Measurements from ENCODE around the gene LONP2. TPM values are rescaled to one million over a fixed set of nuclear protein-coding genes. Genes with fewer than 3 reads are reported as not detected.
"Not testable (repeated sequence)": the region's sequence is repeated elsewhere in the genome, so short reads cannot be mapped to it uniquely, and the experiment has no call there.

The LONP2 gene
- polyA plus RNA-seq, 1 experiment: 34.1 TPM

GRCh38 chr16:48295488-48296281 lies 51.6 kb downstream of the LONP2 start:
- Histone ChIP-seq H3K36me3 (ENCODE audit: control insufficient read depth, insufficient read depth, low read length) (peaks cover under 1% of the 10 kb centered on the region; the same call in 1 of the 2 replicates), H3K4me3 (ENCODE audit: low read depth, low read length) (no peak overlapping the region), H3K27me3 (ENCODE audit: control insufficient read depth, insufficient read depth, low read length) (no peaks in the 10 kb centered on the region)
- no peak for TF ChIP-seq CTCF (IDR thresholded peaks at IDR 0.05; ENCODE audit: insufficient read depth, low read depth, low read length)
- POLR2A ChIA-PET: no interaction called here
- no peak for DNase-seq (ENCODE audit: low read depth)
- CTCF ChIA-PET: interaction anchor here (0.5 kb wide), 1 partner anchor 264 kb away, joined by 3 read pairs; no protein-coding TSS in a partner anchor

GRCh38 chr16:48299471-48299870 lies 55.4 kb downstream of the LONP2 start:
- peaks cover 5% of the 10 kb centered on the region for H3K36me3 ChIP-seq (ENCODE audit: control insufficient read depth, insufficient read depth, low read length)
- TF ChIP-seq CTCF (IDR thresholded peaks at IDR 0.05; ENCODE audit: insufficient read depth, low read depth, low read length): no peak
- no peak for DNase-seq (ENCODE audit: low read depth)
- POLR2A ChIA-PET: no interaction called here
- CTCF ChIA-PET: interaction anchor here (0.9 to 1.5 kb wide), 2 partner anchors 10 to 324 kb away, joined by 3 to 6 read pairs; no protein-coding TSS in a partner anchor
- H3K4me3 ChIP-seq (ENCODE audit: low read depth, low read length): no peak overlapping the region
- no peaks in the 10 kb centered on the region for H3K27me3 ChIP-seq (ENCODE audit: control insufficient read depth, insufficient read depth, low read length)

GRCh38 chr16:48300391-48300856 lies 56.3 kb downstream of the LONP2 start:
- no peak for TF ChIP-seq CTCF (IDR thresholded peaks at IDR 0.05; ENCODE audit: insufficient read depth, low read depth, low read length)
- peaks cover 8% of the 10 kb centered on the region for H3K36me3 ChIP-seq (ENCODE audit: control insufficient read depth, insufficient read depth, low read length)
- no peaks in the 10 kb centered on the region for H3K27me3 ChIP-seq (ENCODE audit: control insufficient read depth, insufficient read depth, low read length)
- ChIA-PET POLR2A (interaction anchor here (0.5 to 0.6 kb wide), 2 partner anchors 270 to 1324 kb away, joined by 3 read pairs; no protein-coding TSS in a partner anchor), CTCF (interaction anchor here (0.9 to 1.5 kb wide), 3 partner anchors 11 to 330 kb away, joined by 3 to 6 read pairs (median 3); no protein-coding TSS in a partner anchor)
- H3K4me3 ChIP-seq (ENCODE audit: low read depth, low read length): no peak overlapping the region
- DNase-seq (ENCODE audit: low read depth): peak; percentile 61

- no peak for DNase-seq (ENCODE audit: low read depth)
- TF ChIP-seq CTCF (IDR thresholded peaks at IDR 0.05; ENCODE audit: insufficient read depth, low read depth, low read length): no peak
- Histone ChIP-seq H3K4me3 (ENCODE audit: low read depth, low read length) (no peak overlapping the region), H3K27me3 (ENCODE audit: control insufficient read depth, insufficient read depth, low read length) (no peaks in the 10 kb centered on the region), H3K36me3 (ENCODE audit: control insufficient read depth, insufficient read depth, low read length) (peaks cover 7% of the 10 kb centered on the region)
- POLR2A ChIA-PET: no interaction called here
- CTCF ChIA-PET: no interaction called here
Measured at GRCh38 chr16:48308535-48308934, 64.4 kb downstream of the LONP2 start.

GRCh38 chr16:48310908-48311641 lies 67.0 kb downstream of the LONP2 start:
- ChIA-PET CTCF (interaction anchor here (0.8 kb wide), 1 partner anchor 11 kb away, joined by 3 read pairs; no protein-coding TSS in a partner anchor), POLR2A (no interaction called here)
- H3K36me3 ChIP-seq (ENCODE audit: control insufficient read depth, insufficient read depth, low read length): peaks cover 2% of the 10 kb centered on the region
- no peak overlapping the region for H3K4me3 ChIP-seq (ENCODE audit: low read depth, low read length)
- no peak for DNase-seq (ENCODE audit: low read depth)
- no peaks in the 10 kb centered on the region for H3K27me3 ChIP-seq (ENCODE audit: control insufficient read depth, insufficient read depth, low read length)
- TF ChIP-seq CTCF (IDR thresholded peaks at IDR 0.05; ENCODE audit: insufficient read depth, low read depth, low read length): no peak

- POLR2A ChIA-PET; H3K27me3 ChIP-seq (ENCODE audit: control insufficient read depth, insufficient read depth, low read length); CTCF ChIA-PET; H3K36me3 ChIP-seq (ENCODE audit: control insufficient read depth, insufficient read depth, low read length); DNase-seq (ENCODE audit: low read depth); H3K4me3 ChIP-seq (ENCODE audit: low read depth, low read length): not testable (repeated sequence)
Measured at GRCh38 chr16:48313905-48314304, 69.8 kb downstream of the LONP2 start.
